Measurements from ENCODE around the gene MFSD6L.

- TF ChIP-seq CTCF (IDR thresholded peaks at IDR 0.05; ENCODE audit: insufficient read depth, low read length, poor library complexity, severe bottlenecking): no peak
- no peak for TF ChIP-seq EZH2phosphoT487 (conservative IDR thresholded peaks at IDR 0.05; ENCODE audit: low read length)
Observed at GRCh38 chr17:8831234-8831849, 32.2 kb upstream of the MFSD6L start.

Data from SU-DHL-6 (cell line).